ENCODE data around the gene CD200.
"Not testable (repeated sequence)": the region's sequence is repeated elsewhere in the genome, so short reads cannot be mapped to it uniquely, and the experiment has no call there.

Gene CD200

GRCh38 chr3:112375117-112375516 is 42.2 kb downstream of the CD200 start:
- TF ChIP-seq, protein P1, sequence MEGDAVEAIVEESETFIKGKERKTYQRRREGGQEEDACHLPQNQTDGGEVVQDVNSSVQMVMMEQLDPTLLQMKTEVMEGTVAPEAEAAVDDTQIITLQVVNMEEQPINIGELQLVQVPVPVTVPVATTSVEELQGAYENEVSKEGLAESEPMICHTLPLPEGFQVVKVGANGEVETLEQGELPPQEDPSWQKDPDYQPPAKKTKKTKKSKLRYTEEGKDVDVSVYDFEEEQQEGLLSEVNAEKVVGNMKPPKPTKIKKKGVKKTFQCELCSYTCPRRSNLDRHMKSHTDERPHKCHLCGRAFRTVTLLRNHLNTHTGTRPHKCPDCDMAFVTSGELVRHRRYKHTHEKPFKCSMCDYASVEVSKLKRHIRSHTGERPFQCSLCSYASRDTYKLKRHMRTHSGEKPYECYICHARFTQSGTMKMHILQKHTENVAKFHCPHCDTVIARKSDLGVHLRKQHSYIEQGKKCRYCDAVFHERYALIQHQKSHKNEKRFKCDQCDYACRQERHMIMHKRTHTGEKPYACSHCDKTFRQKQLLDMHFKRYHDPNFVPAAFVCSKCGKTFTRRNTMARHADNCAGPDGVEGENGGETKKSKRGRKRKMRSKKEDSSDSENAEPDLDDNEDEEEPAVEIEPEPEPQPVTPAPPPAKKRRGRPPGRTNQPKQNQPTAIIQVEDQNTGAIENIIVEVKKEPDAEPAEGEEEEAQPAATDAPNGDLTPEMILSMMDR (conservative IDR thresholded peaks at IDR 0.05; ENCODE audit: control insufficient read depth, insufficient read depth, low read depth, low read length) = no peak
- H3K4me3 ChIP-seq (ENCODE audit: control insufficient read depth, low read depth, low read length) = no peak overlapping the region
- DNase-seq (ENCODE audit: low read depth) = peak; percentile 51

DNA sequence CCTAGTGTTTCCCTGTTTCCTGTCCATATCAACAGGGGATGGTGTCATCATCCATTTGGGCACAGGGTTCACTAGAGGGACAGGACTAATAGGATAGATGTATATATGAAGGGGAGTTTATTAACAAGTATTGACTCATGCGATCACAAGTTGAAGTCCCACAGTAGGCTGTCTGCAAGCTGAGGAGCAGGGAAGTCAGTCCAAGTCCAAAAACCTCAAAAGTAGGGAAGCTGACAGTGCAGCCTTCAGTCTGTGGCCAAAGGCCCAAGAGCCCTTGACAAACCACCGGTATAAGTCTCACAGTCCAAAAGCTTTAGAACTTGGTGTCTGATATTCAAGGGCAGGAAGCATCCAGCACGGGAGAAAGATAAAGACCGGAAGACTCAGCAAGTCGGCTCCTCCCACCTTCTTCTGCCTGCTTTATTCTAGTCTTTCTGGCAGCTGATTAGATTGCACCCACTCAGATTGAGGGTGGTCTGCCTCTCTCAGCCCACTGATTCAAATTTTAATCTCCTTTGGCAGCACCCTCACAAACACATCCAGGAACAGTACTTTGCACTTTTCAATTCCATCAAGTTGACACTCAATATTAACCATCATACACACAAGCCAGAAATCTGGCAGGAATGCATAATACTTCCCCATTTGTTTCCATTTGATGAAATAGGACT is 43.4 kb downstream of the CD200 start:
- TF ChIP-seq, protein P1 (conservative IDR thresholded peaks at IDR 0.05; ENCODE audit: control insufficient read depth, insufficient read depth, low read depth, low read length) = no peak
- no peak overlapping the region for H3K4me3 ChIP-seq (ENCODE audit: control insufficient read depth, low read depth, low read length)

DNA sequence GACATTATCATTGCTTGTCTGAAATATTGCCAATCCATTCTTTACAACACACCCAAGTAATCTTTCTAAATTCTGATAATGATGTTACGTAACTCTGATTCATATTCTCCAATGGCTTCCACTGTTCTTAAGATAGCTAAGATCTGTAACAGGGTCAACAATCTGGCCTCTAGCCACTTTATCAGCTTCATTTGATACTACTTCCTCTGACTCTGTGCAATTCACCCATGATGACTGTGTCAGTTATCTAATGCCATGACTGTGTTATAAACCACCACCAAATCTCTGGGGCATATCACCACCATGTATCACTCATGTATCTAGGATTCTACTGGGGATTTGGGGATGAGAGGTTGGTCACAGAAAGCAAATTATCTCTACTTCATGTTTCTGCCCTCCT is 44.0 kb downstream of the CD200 start:
- H3K4me3 ChIP-seq (ENCODE audit: control insufficient read depth, low read depth, low read length) = no peak overlapping the region
- TF ChIP-seq, protein P1 (conservative IDR thresholded peaks at IDR 0.05; ENCODE audit: control insufficient read depth, insufficient read depth, low read depth, low read length) = no peak
- DNase-seq (ENCODE audit: low read depth) = peak; percentile 78

More for the DNA sequence above, 43.4 kb downstream of the CD200 start:
- no peak for DNase-seq (ENCODE audit: low read depth)

GRCh38 chr3:112377568-112378071 is 44.7 kb downstream of the CD200 start:
- H3K4me3 ChIP-seq (ENCODE audit: control insufficient read depth, low read depth, low read length) = no peak overlapping the region
- TF ChIP-seq, protein P1 (conservative IDR thresholded peaks at IDR 0.05; ENCODE audit: control insufficient read depth, insufficient read depth, low read depth, low read length) = no peak
- DNase-seq (ENCODE audit: low read depth) = peak; percentile 52

- DNase-seq (ENCODE audit: low read depth); H3K4me3 ChIP-seq (ENCODE audit: control insufficient read depth, low read depth, low read length): not testable (repeated sequence)
These were observed 45.4 kb downstream of the CD200 start for GRCh38 chr3:112378347-112378746.

DNA sequence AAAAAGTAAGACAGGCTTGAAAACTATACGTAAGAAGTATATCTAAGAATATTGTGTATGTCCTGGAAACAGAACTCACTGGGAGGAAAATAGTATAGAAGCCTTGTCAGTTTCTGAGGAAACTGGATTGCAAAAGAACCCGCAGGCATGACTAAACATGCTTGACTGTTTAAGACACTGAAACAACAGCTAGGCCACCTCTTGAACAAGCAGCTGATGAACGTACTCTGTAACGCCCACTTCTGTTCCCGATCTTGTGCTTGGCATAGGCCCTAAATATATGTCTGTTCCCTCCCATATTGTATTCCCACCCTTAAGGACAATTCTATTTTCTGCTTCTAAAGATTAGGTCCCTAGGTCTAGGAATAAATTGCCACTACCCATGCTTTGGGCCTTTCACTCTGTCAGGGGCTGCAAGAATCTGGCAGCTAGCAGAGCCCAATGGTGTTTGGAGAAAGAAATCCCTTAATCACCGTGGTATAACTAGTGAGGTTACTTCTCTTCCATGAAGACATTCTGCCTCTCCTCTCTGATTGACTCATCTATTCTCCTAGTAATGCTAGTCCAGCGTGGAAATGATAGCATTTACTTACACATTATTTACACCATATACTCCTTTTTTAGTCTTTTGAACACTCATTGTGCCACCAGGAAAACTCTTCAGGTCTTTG is 46.2 kb downstream of the CD200 start:
- TF ChIP-seq, protein P1 (conservative IDR thresholded peaks at IDR 0.05; ENCODE audit: control insufficient read depth, insufficient read depth, low read depth, low read length) = no peak
- no peak overlapping the region for H3K4me3 ChIP-seq (ENCODE audit: control insufficient read depth, low read depth, low read length)
- peak; percentile 94 for DNase-seq (ENCODE audit: low read depth)

Measured in fibroblast of mammary gland (primary cell).